ENCODE results near the gene ESRRG.

- TF ChIP-seq, protein P1, sequence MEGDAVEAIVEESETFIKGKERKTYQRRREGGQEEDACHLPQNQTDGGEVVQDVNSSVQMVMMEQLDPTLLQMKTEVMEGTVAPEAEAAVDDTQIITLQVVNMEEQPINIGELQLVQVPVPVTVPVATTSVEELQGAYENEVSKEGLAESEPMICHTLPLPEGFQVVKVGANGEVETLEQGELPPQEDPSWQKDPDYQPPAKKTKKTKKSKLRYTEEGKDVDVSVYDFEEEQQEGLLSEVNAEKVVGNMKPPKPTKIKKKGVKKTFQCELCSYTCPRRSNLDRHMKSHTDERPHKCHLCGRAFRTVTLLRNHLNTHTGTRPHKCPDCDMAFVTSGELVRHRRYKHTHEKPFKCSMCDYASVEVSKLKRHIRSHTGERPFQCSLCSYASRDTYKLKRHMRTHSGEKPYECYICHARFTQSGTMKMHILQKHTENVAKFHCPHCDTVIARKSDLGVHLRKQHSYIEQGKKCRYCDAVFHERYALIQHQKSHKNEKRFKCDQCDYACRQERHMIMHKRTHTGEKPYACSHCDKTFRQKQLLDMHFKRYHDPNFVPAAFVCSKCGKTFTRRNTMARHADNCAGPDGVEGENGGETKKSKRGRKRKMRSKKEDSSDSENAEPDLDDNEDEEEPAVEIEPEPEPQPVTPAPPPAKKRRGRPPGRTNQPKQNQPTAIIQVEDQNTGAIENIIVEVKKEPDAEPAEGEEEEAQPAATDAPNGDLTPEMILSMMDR (IDR thresholded peaks at IDR 0.05) = no peak
- TF ChIP-seq POLR2AphosphoS5 (IDR thresholded peaks at IDR 0.05) = no peak
Observed at GRCh38 chr1:216662681-216663080, 60.5 kb downstream of the ESRRG start.
